Mesenchymal stem cell (in vitro differentiated cells and primary cell): ENCODE measurements around the gene TMEM134.

Experiments
- DNase-seq: peaks from one replicate; pipeline ENCODE4 v3.0.0-alpha.2; 2013
- H2AFZ ChIP-seq: one replicate; pipeline ENCODE4 v1.6.1; 2013; ENCODE audit warnings: low read depth, mild to moderate bottlenecking, control low read depth, inconsistent platforms, low read length, moderate library complexity
- H2AK5ac ChIP-seq: 2 replicates; pipeline ENCODE4 v1.6.1; 2013; ENCODE audit warnings: low read length, moderate library complexity, mild to moderate bottlenecking, inconsistent platforms; ENCODE audit not compliant: severe bottlenecking
- H2BK120ac ChIP-seq: one replicate; pipeline ENCODE4 v1.6.1; 2013; ENCODE audit warnings: low read depth, mild to moderate bottlenecking, inconsistent platforms, low read length, moderate library complexity
- H2BK12ac ChIP-seq, 2 experiments: one replicate each; pipeline ENCODE4 v1.6.1; 2013; ENCODE audit warnings: inconsistent platforms in 2 of 2, low read length in 2 of 2, mild to moderate bottlenecking in 2 of 2, moderate library complexity in 2 of 2, control low read depth in 1 of 2
- H2BK15ac ChIP-seq: one replicate; pipeline ENCODE4 v1.6.1; 2013; ENCODE audit warnings: mild to moderate bottlenecking, low read depth, inconsistent platforms; ENCODE audit not compliant: poor library complexity, severe bottlenecking
- H2BK5ac ChIP-seq: 2 replicates; pipeline ENCODE4 v1.6.1; 2013; ENCODE audit warnings: low read depth, mild to moderate bottlenecking, low read length, control low read depth, inconsistent platforms; ENCODE audit not compliant: poor library complexity, severe bottlenecking
- H3K14ac ChIP-seq, 2 experiments: one replicate each; pipeline ENCODE4 v1.6.1; 2013; ENCODE audit warnings: inconsistent platforms in 2 of 2, low read length in 2 of 2, control low read depth in 1 of 2, mild to moderate bottlenecking in 1 of 2, moderate library complexity in 1 of 2
- H3K18ac ChIP-seq, 2 experiments: one replicate each; pipeline ENCODE4 v1.6.1; 2013; ENCODE audit warnings: inconsistent platforms in 2 of 2, low read length in 2 of 2, control low read depth in 1 of 2, low read depth in 1 of 2, mild to moderate bottlenecking in 1 of 2
- H3K23ac ChIP-seq, 2 experiments: one replicate each; pipeline ENCODE4 v1.6.1; 2013; ENCODE audit warnings: inconsistent platforms in 2 of 2, low read length in 2 of 2, mild to moderate bottlenecking in 2 of 2, moderate library complexity in 2 of 2, control low read depth in 1 of 2
- H3K27ac ChIP-seq: 2 replicates; pipeline ENCODE4 v1.5.1; 2013; ENCODE audit warnings: mild to moderate bottlenecking, moderate library complexity, low read length, control low read depth, inconsistent platforms; ENCODE audit not compliant: poor library complexity, severe bottlenecking
- H3K27me3 ChIP-seq, 2 experiments: 2 replicates each; pipeline versions ENCODE4 v1.6.1 to v1.7.0; 2013; ENCODE audit warnings: low read length in 2 of 2, mild to moderate bottlenecking in 2 of 2, moderate library complexity in 2 of 2, control low read depth in 1 of 2, inconsistent platforms in 1 of 2; ENCODE audit not compliant: control insufficient read depth in 1 of 2, insufficient read depth in 1 of 2
- H3K36me3 ChIP-seq, 2 experiments: 2 replicates each; pipeline versions ENCODE4 v1.6.1 to v1.7.0; 2013; ENCODE audit warnings: low read length in 2 of 2, control low read depth in 1 of 2, inconsistent platforms in 1 of 2, low read depth in 1 of 2, mild to moderate bottlenecking in 1 of 2; ENCODE audit not compliant: insufficient read depth in 2 of 2, control insufficient read depth in 1 of 2
- H3K4ac ChIP-seq, 2 experiments: one replicate each; pipeline ENCODE4 v1.6.1; 2013; ENCODE audit warnings: inconsistent platforms in 2 of 2, low read length in 2 of 2, mild to moderate bottlenecking in 2 of 2, moderate library complexity in 2 of 2, control low read depth in 1 of 2, low read depth in 1 of 2
- H3K4me1 ChIP-seq: 2 replicates; pipeline ENCODE4 v1.6.1; 2013; ENCODE audit warnings: low read depth, low read length, control low read depth; ENCODE audit not compliant: control insufficient read depth, insufficient read depth
- H3K4me2 ChIP-seq: 2 replicates; pipeline ENCODE4 v1.6.1; 2013; ENCODE audit warnings: low read length, mild to moderate bottlenecking, inconsistent platforms; ENCODE audit not compliant: poor library complexity, severe bottlenecking
- H3K4me3 ChIP-seq, 2 experiments: 2 replicates each; pipeline versions ENCODE4 v1.5.1 to v1.7.0; 2013; ENCODE audit warnings: low read length in 2 of 2, mild to moderate bottlenecking in 2 of 2, control low read depth in 1 of 2, low read depth in 1 of 2; ENCODE audit not compliant: insufficient read depth in 1 of 2
- H3K79me1 ChIP-seq: replicated peaks from 2 replicates; pipeline ENCODE4 v1.6.1; 2013; ENCODE audit warnings: mild to moderate bottlenecking, control low read depth, low read length, inconsistent platforms; ENCODE audit not compliant: poor library complexity, severe bottlenecking
- H3K9ac ChIP-seq: 2 replicates; pipeline ENCODE4 v1.7.0; 2013; ENCODE audit warnings: mild to moderate bottlenecking, low read length, moderate library complexity
- H3K9me3 ChIP-seq: 2 replicates; pipeline ENCODE4 v1.7.0; 2013; ENCODE audit warnings: mild to moderate bottlenecking, low read length; ENCODE audit not compliant: control insufficient read depth
- H4K8ac ChIP-seq: one replicate; pipeline ENCODE4 v1.6.1; 2013; ENCODE audit warnings: inconsistent platforms, mild to moderate bottlenecking, low read length, moderate library complexity
- H4K91ac ChIP-seq: one replicate; pipeline ENCODE4 v1.6.1; 2013; ENCODE audit warnings: mild to moderate bottlenecking, low read length, inconsistent platforms
- WGBS: methylation state at CpG from one replicate; pipeline ENCODE4 v1.1.7; 2013; ENCODE audit warnings: mixed read lengths; 5-methylcytosine and 5-hydroxymethylcytosine counted together

Gene TMEM134

GRCh38 chr11:67492801-67493547 lies 23.9 kb upstream of the TMEM134 start:
- Histone ChIP-seq H3K4ac (no peak overlapping the region), H3K4me1 (peaks cover 17% of the 10 kb centered on the region), H4K8ac (no peak overlapping the region), H2BK120ac (no peak overlapping the region), H3K79me1 (peaks cover 40% of the 10 kb centered on the region), H2AK5ac (no peak overlapping the region), H3K9ac (no peak overlapping the region), H3K27me3 (no peaks in the 10 kb centered on the region), H2BK5ac (no peak overlapping the region), H3K14ac (no peak overlapping the region), H3K4me3 (no peak overlapping the region), H4K91ac (no peak overlapping the region), H3K23ac (no peak overlapping the region), H3K9me3 (no peaks in the 10 kb centered on the region), H2BK12ac (no peak overlapping the region), H2BK15ac (no peak overlapping the region), H3K27ac (no peak overlapping the region), H3K36me3 (peaks cover 30 to 95% of the 10 kb centered on the region in 2 experiments), H2AFZ (no peak overlapping the region), H3K18ac (no peak overlapping the region), H3K4me2 (no peak overlapping the region)
- DNase-seq: no peak
- WGBS: 93% methylated on average over 45 of the region's 46 CpGs

- Histone ChIP-seq H3K4me3 (no peak overlapping the region), H3K36me3 (peaks cover 37 to 88% of the 10 kb centered on the region in 2 experiments), H3K9me3 (no peaks in the 10 kb centered on the region), H3K79me1 (peaks cover 35% of the 10 kb centered on the region), H2BK5ac (no peak overlapping the region), H2AFZ (no peak overlapping the region), H2AK5ac (no peak overlapping the region), H3K4me1 (peaks cover 12% of the 10 kb centered on the region), H2BK120ac (no peak overlapping the region), H4K8ac (no peak overlapping the region), H4K91ac (no peak overlapping the region), H3K14ac (no peak overlapping the region), H3K4ac (no peak overlapping the region), H3K23ac (no peak overlapping the region), H2BK12ac (no peak overlapping the region), H3K18ac (no peak overlapping the region), H3K9ac (no peak overlapping the region), H3K4me2 (no peak overlapping the region), H3K27ac (no peak overlapping the region), H2BK15ac (no peak overlapping the region), H3K27me3 (no peaks in the 10 kb centered on the region)
- no peak for DNase-seq
- 93% methylated on average over 19 of the region's 19 CpGs for WGBS
Observed at GRCh38 chr11:67492069-67492727, 23.1 kb upstream of the TMEM134 start.

- whole genome bisulfite sequencing: 90% methylated on average over 24 of the region's 24 CpGs
- Histone ChIP-seq H3K4ac (no peak overlapping the region), H2BK15ac (no peak overlapping the region), H3K27ac (no peak overlapping the region), H3K23ac (no peak overlapping the region), H3K79me1 (peaks cover 37% of the 10 kb centered on the region), H2AK5ac (no peak overlapping the region), H4K91ac (no peak overlapping the region), H2AFZ (no peak overlapping the region), H4K8ac (no peak overlapping the region), H3K18ac (no peak overlapping the region), H3K9ac (no peak overlapping the region), H3K4me3 (no peak overlapping the region), H3K27me3 (no peaks in the 10 kb centered on the region), H3K36me3 (peaks cover 37 to 90% of the 10 kb centered on the region in 2 experiments), H3K4me2 (no peak overlapping the region), H3K4me1 (peaks cover 12% of the 10 kb centered on the region), H3K14ac (no peak overlapping the region), H2BK120ac (no peak overlapping the region), H3K9me3 (no peaks in the 10 kb centered on the region), H2BK12ac (no peak overlapping the region), H2BK5ac (no peak overlapping the region)
- DNase-seq: no peak
Observed at GRCh38 chr11:67491276-67492068, 22.4 kb upstream of the TMEM134 start.

- peaks cover 34% of the 10 kb centered on the region for H3K79me1 ChIP-seq
- no peak overlapping the region for H3K14ac ChIP-seq
- no peak for DNase-seq
- H2BK120ac ChIP-seq: no peak overlapping the region
- no peak overlapping the region for H3K4me3 ChIP-seq
- no peak overlapping the region for H3K9ac ChIP-seq
- H3K4ac ChIP-seq: no peak overlapping the region
- H3K36me3 ChIP-seq: peaks cover 37 to 82% of the 10 kb centered on the region in 2 experiments
- H4K91ac ChIP-seq: no peak overlapping the region
- H3K4me1 ChIP-seq: peaks cover 14% of the 10 kb centered on the region
- no peak overlapping the region for H2BK12ac ChIP-seq
- H2BK5ac ChIP-seq: no peak overlapping the region
- H3K9me3 ChIP-seq: no peaks in the 10 kb centered on the region
- WGBS: 98% methylated on average over 15 of the region's 15 CpGs
- no peak overlapping the region for H2AK5ac ChIP-seq
- no peak overlapping the region for H3K18ac ChIP-seq
- no peak overlapping the region for H2AFZ ChIP-seq
- H2BK15ac ChIP-seq: no peak overlapping the region
- no peak overlapping the region for H4K8ac ChIP-seq
- H3K27me3 ChIP-seq: no peaks in the 10 kb centered on the region
- no peak overlapping the region for H3K23ac ChIP-seq
- H3K27ac ChIP-seq: peak overlapping the region; percentile 1
- H3K4me2 ChIP-seq: no peak overlapping the region
Observed at GRCh38 chr11:67490727-67491065, 21.6 kb upstream of the TMEM134 start.
